GM13976 (cell line): ENCODE results near the gene RHOT2.

Experiments
- DNase-seq: peaks from one replicate; pipeline ENCODE4 v3.0.0; 2012; ENCODE audit warnings: low spot score
- in situ Hi-C: fragments of 300-500 bp; cut with MboI; formaldehyde crosslinking; loops from one replicate; pipeline ENCODE4 v1.12.0; 2022; ENCODE audit warnings: low sequenced_read_pairs, mixed read lengths, inconsistent platforms; ENCODE audit not compliant: unreplicated experiment
- TF ChIP-seq, protein P1 (sequence below): IDR thresholded peaks from 2 replicates; pipeline ENCODE4 v1.5.1; 2012; ENCODE audit warnings: borderline replicate concordance, mild to moderate bottlenecking; ENCODE audit not compliant: insufficient read depth; ENCODE audit errors: extremely low read depth, missing control alignments, control extremely low read depth

Gene RHOT2

DNA sequence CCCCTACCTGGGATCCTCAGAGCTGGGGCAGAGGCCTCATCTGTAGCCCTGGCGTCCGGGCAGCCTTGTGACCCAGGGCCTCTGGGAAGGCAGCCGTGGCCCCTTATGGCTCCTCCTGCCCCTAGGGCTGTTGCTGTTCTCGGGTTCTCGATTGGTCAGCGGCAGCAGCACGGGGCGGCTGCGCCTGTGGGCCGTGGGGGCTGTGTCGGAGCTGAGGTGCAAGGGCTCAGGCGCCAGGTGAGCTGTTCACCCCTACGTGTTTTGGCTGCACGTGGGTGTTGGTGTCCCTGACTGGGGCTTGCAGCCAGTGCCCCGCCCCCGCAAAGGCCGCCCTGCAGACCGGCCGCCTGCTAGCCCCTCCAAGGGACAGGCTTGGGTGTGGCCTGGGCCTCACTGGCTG is 5.8 kb upstream of the RHOT2 start:
- TF ChIP-seq, protein P1, sequence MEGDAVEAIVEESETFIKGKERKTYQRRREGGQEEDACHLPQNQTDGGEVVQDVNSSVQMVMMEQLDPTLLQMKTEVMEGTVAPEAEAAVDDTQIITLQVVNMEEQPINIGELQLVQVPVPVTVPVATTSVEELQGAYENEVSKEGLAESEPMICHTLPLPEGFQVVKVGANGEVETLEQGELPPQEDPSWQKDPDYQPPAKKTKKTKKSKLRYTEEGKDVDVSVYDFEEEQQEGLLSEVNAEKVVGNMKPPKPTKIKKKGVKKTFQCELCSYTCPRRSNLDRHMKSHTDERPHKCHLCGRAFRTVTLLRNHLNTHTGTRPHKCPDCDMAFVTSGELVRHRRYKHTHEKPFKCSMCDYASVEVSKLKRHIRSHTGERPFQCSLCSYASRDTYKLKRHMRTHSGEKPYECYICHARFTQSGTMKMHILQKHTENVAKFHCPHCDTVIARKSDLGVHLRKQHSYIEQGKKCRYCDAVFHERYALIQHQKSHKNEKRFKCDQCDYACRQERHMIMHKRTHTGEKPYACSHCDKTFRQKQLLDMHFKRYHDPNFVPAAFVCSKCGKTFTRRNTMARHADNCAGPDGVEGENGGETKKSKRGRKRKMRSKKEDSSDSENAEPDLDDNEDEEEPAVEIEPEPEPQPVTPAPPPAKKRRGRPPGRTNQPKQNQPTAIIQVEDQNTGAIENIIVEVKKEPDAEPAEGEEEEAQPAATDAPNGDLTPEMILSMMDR = no peak
- in situ Hi-C loops = no loop called here
- no peak for DNase-seq

DNA sequence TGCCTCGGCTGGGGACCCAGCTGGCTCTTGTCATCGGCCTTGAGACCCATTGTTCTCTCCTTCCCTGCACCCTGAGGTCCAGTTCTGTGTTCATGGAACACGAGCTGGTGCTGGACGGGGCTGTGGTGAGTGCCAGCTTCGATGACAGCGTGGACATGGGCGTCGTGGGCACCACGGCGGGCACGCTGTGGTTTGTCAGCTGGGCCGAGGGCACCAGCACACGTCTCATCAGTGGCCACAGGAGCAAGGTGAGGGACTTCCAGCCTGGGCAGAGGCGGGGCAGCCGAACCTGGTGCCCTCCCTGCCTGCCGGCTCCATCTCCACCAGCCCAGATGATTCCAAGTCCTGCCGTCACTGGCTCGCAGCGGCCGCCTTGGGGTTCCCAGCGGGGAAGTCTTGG is 5.3 kb upstream of the RHOT2 start:
- TF ChIP-seq, protein P1 = no peak
- DNase-seq = no peak
- in situ Hi-C loops = no loop called here

DNA sequence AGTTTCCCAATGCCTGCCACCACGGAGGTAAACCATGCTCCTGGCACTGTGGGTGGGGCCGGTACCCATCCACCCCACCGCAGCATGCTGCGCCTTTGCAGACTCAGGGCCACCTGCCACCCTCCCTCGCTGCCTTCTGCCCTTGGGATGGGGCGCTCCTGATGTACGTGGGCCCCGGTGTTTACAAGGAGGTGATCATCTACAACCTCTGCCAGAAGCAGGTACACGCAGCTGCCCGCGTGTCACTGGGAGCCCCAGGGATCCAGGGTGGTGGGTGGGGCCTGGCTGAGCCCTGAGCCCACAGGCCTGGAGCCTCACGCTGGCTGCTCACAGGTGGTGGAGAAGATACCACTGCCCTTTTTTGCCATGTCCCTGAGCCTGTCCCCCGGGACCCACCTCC is 1.4 kb upstream of the RHOT2 start:
- TF ChIP-seq, protein P1 = no peak
- DNase-seq = no peak
- in situ Hi-C loops = no loop called here

DNA sequence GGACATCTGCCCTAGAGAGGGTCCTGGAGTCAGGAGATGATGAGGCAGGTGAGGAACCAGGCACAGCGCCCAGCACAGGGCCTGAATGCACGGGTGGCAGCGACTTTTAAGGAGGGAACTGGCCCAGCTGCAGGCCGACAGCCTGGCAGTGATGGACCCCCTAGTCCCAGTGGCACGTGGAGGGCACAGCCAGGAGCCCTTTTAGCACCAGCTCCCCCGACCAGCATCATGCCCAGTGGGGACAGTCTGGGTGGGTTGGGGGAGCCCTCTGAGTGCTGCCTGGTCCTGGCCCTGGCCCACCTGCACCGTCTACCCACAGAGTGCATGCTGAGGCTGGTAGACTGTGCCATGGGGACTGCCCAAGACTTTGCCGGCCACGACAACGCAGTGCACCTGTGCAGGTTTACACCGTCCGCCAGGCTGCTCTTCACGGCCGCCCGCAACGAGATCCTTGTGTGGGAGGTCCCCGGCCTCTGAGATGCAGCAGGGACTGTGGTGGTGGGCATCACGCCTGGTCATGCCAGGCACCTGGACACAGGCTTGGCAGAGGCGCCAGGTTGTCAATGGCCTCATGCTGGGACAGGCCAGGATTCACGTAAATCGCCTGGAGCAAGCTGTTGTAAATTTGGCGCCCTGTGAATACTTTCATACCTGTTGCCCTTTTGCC is 686 bp upstream of the RHOT2 start:
- in situ Hi-C loops = no loop called here
- TF ChIP-seq, protein P1 = no peak
- DNase-seq = no peak

DNA sequence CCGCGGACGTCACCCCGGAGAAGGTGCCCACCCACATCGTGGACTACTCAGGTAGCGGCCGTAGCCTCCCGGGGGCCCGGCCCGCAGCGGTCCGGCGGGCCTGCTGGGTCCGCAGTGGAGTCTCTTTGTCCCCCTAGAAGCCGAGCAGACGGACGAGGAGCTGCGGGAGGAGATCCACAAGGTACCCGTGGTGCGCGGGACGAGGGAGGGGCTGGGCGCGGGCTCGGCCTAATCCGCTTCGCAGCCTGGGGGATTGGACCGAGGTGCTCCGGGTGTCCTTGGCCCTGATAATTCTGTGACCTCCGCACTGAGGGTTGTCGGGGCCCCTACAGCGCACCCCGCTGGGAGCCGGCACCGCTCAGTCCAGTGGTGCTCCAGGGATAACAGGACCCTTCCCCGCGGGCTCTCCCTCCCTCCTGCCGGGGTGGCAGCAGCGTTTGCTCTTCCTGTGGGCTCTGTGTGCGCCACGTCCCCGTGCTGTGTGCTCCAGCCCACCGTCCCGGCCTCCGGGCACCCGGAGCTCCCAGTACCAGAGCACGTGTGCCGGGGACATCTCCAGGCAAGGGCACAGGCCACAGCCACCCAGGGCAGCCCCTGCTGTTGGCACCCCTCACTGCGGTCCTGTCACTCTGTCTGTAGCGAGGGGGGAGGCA is 713 bp downstream of the RHOT2 start:
- DNase-seq = no peak
- in situ Hi-C loops = no loop called here
- TF ChIP-seq, protein P1 = no peak

DNA sequence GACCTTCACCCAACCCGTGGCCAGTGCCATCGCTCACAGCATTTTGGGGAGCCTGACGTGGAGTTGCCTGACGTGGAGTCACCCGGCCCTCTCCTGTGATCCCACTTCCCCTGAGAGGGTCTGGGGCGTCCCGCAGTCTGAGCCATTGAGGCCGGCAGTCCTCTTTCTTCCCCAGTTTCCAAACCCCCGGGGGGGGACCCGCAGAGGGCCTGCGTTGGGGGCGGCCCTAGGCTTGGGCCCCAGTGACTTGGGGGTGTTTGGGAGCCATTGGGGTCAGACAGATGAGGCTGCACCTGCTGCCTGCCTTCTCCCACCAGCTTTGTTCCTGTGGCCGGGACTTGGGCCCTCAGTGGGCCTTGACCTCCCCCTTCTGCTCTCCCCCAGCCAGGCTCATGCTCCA is 1.7 kb downstream of the RHOT2 start:
- in situ Hi-C loops = no loop called here
- DNase-seq = no peak

More for the DNA sequence above, 1.7 kb downstream of the RHOT2 start:
- TF ChIP-seq, protein P1 = no peak
